Memory B cell (primary cell): ENCODE data around the gene FAM193A.
A peak's percentile ranks its signal among the peaks of the same experiment; 100 is the strongest.
"Not testable (repeated sequence)": the region's sequence is repeated elsewhere in the genome, so short reads cannot be mapped to it uniquely, and the experiment has no call there.

Experiments
- ATAC-seq: fragments of 150-1000 bp; cut with Tn5 transposase; 2 replicates; pipeline ENCODE4 v1.10.0; 2021; ENCODE audit warnings: low read depth, mild to moderate bottlenecking, moderate library complexity
- DNase-seq, 2 donors: peaks; one replicate each; pipeline ENCODE4 v3.0.0; 2022; ENCODE audit warnings: low spot score in 2 of 2
- H3K27ac Mint-ChIP-seq: one replicate; pipeline ENCODE4 v1.8.0; 2022; ENCODE audit warnings: mild to moderate bottlenecking, moderate library complexity, mixed read lengths
- H3K27me3 Mint-ChIP-seq: one replicate; pipeline ENCODE4 v1.8.0; 2022; ENCODE audit warnings: mixed read lengths
- H3K36me3 Mint-ChIP-seq: one replicate; pipeline ENCODE4 v1.8.0; 2022; ENCODE audit warnings: mild to moderate bottlenecking, mixed read lengths
- H3K4me1 Mint-ChIP-seq: one replicate; pipeline ENCODE4 v1.8.0; 2022; ENCODE audit warnings: mixed read lengths
- H3K4me3 Mint-ChIP-seq: one replicate; pipeline ENCODE4 v1.8.0; 2022; ENCODE audit warnings: mild to moderate bottlenecking, moderate library complexity, mixed read lengths
- H3K9me3 Mint-ChIP-seq: one replicate; pipeline ENCODE4 v1.8.0; 2022; ENCODE audit warnings: mixed read lengths

Gene FAM193A

GRCh38 chr4:2723751-2724150, 187.3 kb downstream of the FAM193A start:
- peaks cover 8% of the 10 kb centered on the region for H3K36me3 Mint-ChIP-seq
- H3K27me3 Mint-ChIP-seq: no peaks in the 10 kb centered on the region
- H3K4me1 Mint-ChIP-seq: peaks cover 4% of the 10 kb centered on the region
- no peak for ATAC-seq
- no peak for DNase-seq
- no peak overlapping the region for H3K27ac Mint-ChIP-seq
- H3K4me3 Mint-ChIP-seq: no peak overlapping the region
- no peaks in the 10 kb centered on the region for H3K9me3 Mint-ChIP-seq

GRCh38 chr4:2725380-2725779, 188.9 kb downstream of the FAM193A start:
- Mint-ChIP-seq H3K36me3 (peaks cover 8% of the 10 kb centered on the region), H3K4me1 (peaks cover 4% of the 10 kb centered on the region), H3K9me3 (no peaks in the 10 kb centered on the region), H3K27ac (no peak overlapping the region), H3K27me3 (no peaks in the 10 kb centered on the region), H3K4me3 (no peak overlapping the region)
- ATAC-seq (no peak), DNase-seq (no peak)

GRCh38 chr4:2726881-2727280, 190.4 kb downstream of the FAM193A start:
- not testable (repeated sequence) for H3K4me1 Mint-ChIP-seq, H3K9me3 Mint-ChIP-seq, H3K27me3 Mint-ChIP-seq, DNase-seq, H3K27ac Mint-ChIP-seq, H3K4me3 Mint-ChIP-seq, ATAC-seq, H3K36me3 Mint-ChIP-seq

GRCh38 chr4:2728221-2728620, 191.8 kb downstream of the FAM193A start:
- no peak for ATAC-seq
- H3K27ac Mint-ChIP-seq: no peak overlapping the region
- no peak overlapping the region for H3K4me3 Mint-ChIP-seq

GRCh38 chr4:2728806-2729532, 192.5 kb downstream of the FAM193A start:
- no peaks in the 10 kb centered on the region for H3K27me3 Mint-ChIP-seq
- H3K27ac Mint-ChIP-seq: no peak overlapping the region
- peaks cover 17% of the 10 kb centered on the region for H3K36me3 Mint-ChIP-seq
- H3K4me1 Mint-ChIP-seq: peaks cover 9% of the 10 kb centered on the region
- no peak overlapping the region for H3K4me3 Mint-ChIP-seq
- H3K9me3 Mint-ChIP-seq: no peaks in the 10 kb centered on the region
- ATAC-seq (no peak), DNase-seq (no peak)

More at GRCh38 chr4:2728221-2728620, 191.8 kb downstream of the FAM193A start:
- Mint-ChIP-seq H3K4me1 (peaks cover 5% of the 10 kb centered on the region), H3K27me3 (no peaks in the 10 kb centered on the region), H3K9me3 (no peaks in the 10 kb centered on the region), H3K36me3 (peaks cover 14% of the 10 kb centered on the region)
- no peak for DNase-seq

- Mint-ChIP-seq H3K36me3 (peaks cover 17% of the 10 kb centered on the region), H3K4me3 (no peak overlapping the region), H3K27ac (no peak overlapping the region), H3K4me1 (peaks cover 13% of the 10 kb centered on the region), H3K9me3 (no peaks in the 10 kb centered on the region), H3K27me3 (no peaks in the 10 kb centered on the region)
- no peak for ATAC-seq
- no peak for DNase-seq
Observed at GRCh38 chr4:2729533-2729875, 193.1 kb downstream of the FAM193A start.

GRCh38 chr4:2731907-2732317, 195.5 kb downstream of the FAM193A start:
- Mint-ChIP-seq H3K36me3 (peaks cover 24% of the 10 kb centered on the region), H3K9me3 (peaks cover 1% of the 10 kb centered on the region), H3K4me3 (no peak overlapping the region), H3K4me1 (peaks cover 16% of the 10 kb centered on the region), H3K27ac (no peak overlapping the region), H3K27me3 (no peaks in the 10 kb centered on the region)
- no peak for DNase-seq
- ATAC-seq: no peak

- peak overlapping the region; percentile 53 for H3K27ac Mint-ChIP-seq
- no peak for ATAC-seq
Observed at GRCh38 chr4:2732526-2732925, 196.1 kb downstream of the FAM193A start.

GRCh38 chr4:2733001-2733843, 196.8 kb downstream of the FAM193A start:
- H3K4me1 Mint-ChIP-seq: peaks cover 16% of the 10 kb centered on the region
- H3K9me3 Mint-ChIP-seq: peaks cover 1% of the 10 kb centered on the region
- DNase-seq (no peak), ATAC-seq (no peak)
- H3K27ac Mint-ChIP-seq: peak overlapping the region; percentile 53
- H3K36me3 Mint-ChIP-seq: peaks cover 24% of the 10 kb centered on the region
- no peak overlapping the region for H3K4me3 Mint-ChIP-seq
- H3K27me3 Mint-ChIP-seq: no peaks in the 10 kb centered on the region

More at GRCh38 chr4:2732526-2732925, 196.1 kb downstream of the FAM193A start:
- Mint-ChIP-seq H3K27me3 (no peaks in the 10 kb centered on the region), H3K36me3 (peaks cover 24% of the 10 kb centered on the region), H3K4me3 (no peak overlapping the region), H3K9me3 (peaks cover 1% of the 10 kb centered on the region), H3K4me1 (peaks cover 16% of the 10 kb centered on the region)
- no peak for DNase-seq

GRCh38 chr4:2733844-2734574, 197.6 kb downstream of the FAM193A start:
- Mint-ChIP-seq H3K36me3 (peaks cover 27% of the 10 kb centered on the region), H3K9me3 (peaks cover 1% of the 10 kb centered on the region), H3K27ac (peak overlapping the region; percentile 7), H3K27me3 (no peaks in the 10 kb centered on the region), H3K4me3 (no peak overlapping the region), H3K4me1 (peaks cover 19% of the 10 kb centered on the region)
- no peak for ATAC-seq
- DNase-seq: no peak

- H3K36me3 Mint-ChIP-seq: peaks cover 27% of the 10 kb centered on the region
- no peaks in the 10 kb centered on the region for H3K27me3 Mint-ChIP-seq
- no peak overlapping the region for H3K4me3 Mint-ChIP-seq
- peaks cover 1% of the 10 kb centered on the region for H3K9me3 Mint-ChIP-seq
- DNase-seq (no peak), ATAC-seq (peak; percentile 79)
- H3K27ac Mint-ChIP-seq: peak overlapping the region; percentile 7
- peaks cover 19% of the 10 kb centered on the region for H3K4me1 Mint-ChIP-seq
Observed at GRCh38 chr4:2734612-2735011, 198.2 kb downstream of the FAM193A start.

GRCh38 chr4:2735869-2736268, 199.4 kb downstream of the FAM193A start:
- H3K4me3 Mint-ChIP-seq: no peak overlapping the region
- H3K36me3 Mint-ChIP-seq: peaks cover 27% of the 10 kb centered on the region
- H3K27me3 Mint-ChIP-seq: no peaks in the 10 kb centered on the region
- no peak overlapping the region for H3K27ac Mint-ChIP-seq
- peaks cover 19% of the 10 kb centered on the region for H3K4me1 Mint-ChIP-seq
- DNase-seq (no peak), ATAC-seq (no peak)
- H3K9me3 Mint-ChIP-seq: peaks cover 1% of the 10 kb centered on the region

GRCh38 chr4:2738296-2738695, 201.8 kb downstream of the FAM193A start:
- H3K27me3 Mint-ChIP-seq, ATAC-seq, H3K9me3 Mint-ChIP-seq, DNase-seq, H3K4me3 Mint-ChIP-seq: not testable (repeated sequence)
- Mint-ChIP-seq H3K27ac (peak overlapping the region; percentile 32), H3K36me3 (peaks cover 16% of the 10 kb centered on the region), H3K4me1 (peaks cover 15% of the 10 kb centered on the region)

GRCh38 chr4:2741626-2742025, 205.2 kb downstream of the FAM193A start:
- H3K9me3 Mint-ChIP-seq: no peaks in the 10 kb centered on the region
- H3K4me3 Mint-ChIP-seq: no peak overlapping the region
- DNase-seq (no peak), ATAC-seq (no peak)
- peaks cover 6% of the 10 kb centered on the region for H3K36me3 Mint-ChIP-seq
- H3K27ac Mint-ChIP-seq: peak overlapping the region; percentile 54
- H3K4me1 Mint-ChIP-seq: peaks cover 15% of the 10 kb centered on the region
- no peaks in the 10 kb centered on the region for H3K27me3 Mint-ChIP-seq
